Liver (tissue), 9 donors: ENCODE results near the gene RBM47. TPM values are rescaled to one million over a fixed set of nuclear protein-coding genes. Genes with fewer than 3 reads are reported as not detected.

Experiments
- DNase-seq: peaks from one replicate; pipeline ENCODE4 v3.0.0-alpha.2; 2017; ENCODE audit warnings: low spot score
- H3K27ac ChIP-seq, 2 donors: one replicate each; pipeline ENCODE4 v1.7.0; 2013; ENCODE audit warnings: inconsistent platforms in 2 of 2, low read length in 2 of 2, control low read depth in 1 of 2, low read depth in 1 of 2, mild to moderate bottlenecking in 1 of 2
- H3K27me3 ChIP-seq, 4 donors: one replicate each; pipeline versions ENCODE4 v1.6.1 to v1.7.0; 2013; ENCODE audit warnings: low read length in 3 of 4, inconsistent platforms in 1 of 4, mild to moderate bottlenecking in 1 of 4, moderate library complexity in 1 of 4; ENCODE audit not compliant: control insufficient read depth in 4 of 4, insufficient read depth in 4 of 4
- H3K36me3 ChIP-seq, 4 donors: one replicate each; pipeline versions ENCODE4 v1.6.1 to v1.7.0; 2013; ENCODE audit warnings: low read length in 3 of 4, mild to moderate bottlenecking in 3 of 4, low read depth in 1 of 4, moderate library complexity in 1 of 4; ENCODE audit not compliant: control insufficient read depth in 4 of 4, insufficient read depth in 3 of 4
- H3K4me1 ChIP-seq, 4 donors: one replicate each; pipeline versions ENCODE4 v1.6.1 to v1.7.0; 2013; ENCODE audit warnings: low read length in 3 of 4, mild to moderate bottlenecking in 3 of 4, moderate library complexity in 1 of 4; ENCODE audit not compliant: control insufficient read depth in 4 of 4, insufficient read depth in 4 of 4
- H3K4me3 ChIP-seq, 3 donors: one replicate each; pipeline versions ENCODE4 v1.6.1 to v1.7.0; 2013; ENCODE audit warnings: low read length in 3 of 3, control low read depth in 1 of 3, low read depth in 1 of 3, mild to moderate bottlenecking in 1 of 3
- H3K9ac ChIP-seq, 2 donors: one replicate each; pipeline ENCODE4 v1.7.0; 2013; ENCODE audit warnings: low read length in 2 of 2, mild to moderate bottlenecking in 2 of 2, moderate library complexity in 2 of 2, control low read depth in 1 of 2, low read depth in 1 of 2
- H3K9me3 ChIP-seq, 4 donors: one replicate each; pipeline versions ENCODE4 v1.6.1 to v1.7.0; 2013; ENCODE audit warnings: low read length in 3 of 4; ENCODE audit not compliant: control insufficient read depth in 4 of 4
- CTCF ChIP-seq: fragments of 150-350 bp; IDR thresholded peaks from 2 replicates; pipeline ENCODE4 v1.5.1; 2017; ENCODE audit warnings: improper control_type of control experiment, low read depth, low read length; ENCODE audit not compliant: missing input control
- EGR1 ChIP-seq, 2 donors: IDR thresholded peaks; 2 replicates each; pipeline ENCODE4 v1.6.1; 2016 to 2018; ENCODE audit warnings: antibody characterized with exemption in 2 of 2, low read depth in 2 of 2
- FOXA1 ChIP-seq: IDR thresholded peaks from 2 replicates; pipeline ENCODE4 v1.6.1; 2016; ENCODE audit warnings: antibody characterized with exemption
- FOXA2 ChIP-seq: IDR thresholded peaks from 2 replicates; pipeline ENCODE4 v1.6.1; 2016; ENCODE audit warnings: antibody characterized with exemption
- GABPA ChIP-seq, 2 donors: IDR thresholded peaks in 1 of 2; conservative IDR thresholded peaks in 1 of 2; 2 replicates each; pipeline ENCODE4 v1.6.1; 2016; ENCODE audit warnings: antibody characterized with exemption in 2 of 2, mild to moderate bottlenecking in 1 of 2, moderate library complexity in 1 of 2
- HNF4A ChIP-seq, 2 donors: conservative IDR thresholded peaks; 2 replicates each; pipeline ENCODE4 v1.6.1; 2016; ENCODE audit warnings: antibody characterized with exemption in 2 of 2, mild to moderate bottlenecking in 2 of 2
- HNF4G ChIP-seq: IDR thresholded peaks from 2 replicates; pipeline ENCODE4 v1.6.1; 2016; ENCODE audit warnings: antibody characterized with exemption
- JUND ChIP-seq, 2 donors: IDR thresholded peaks; 2 replicates each; pipeline ENCODE4 v1.6.1; 2016; ENCODE audit warnings: antibody characterized with exemption in 2 of 2
- MAX ChIP-seq: IDR thresholded peaks from 2 replicates; pipeline ENCODE4 v1.6.1; 2016; ENCODE audit warnings: antibody characterized with exemption
- NR2F2 ChIP-seq: IDR thresholded peaks from 2 replicates; pipeline ENCODE4 v1.6.1; 2016; ENCODE audit warnings: antibody characterized with exemption
- RAD21 ChIP-seq, 2 donors: IDR thresholded peaks; 2 replicates each; pipeline ENCODE4 v1.6.1; 2016; ENCODE audit warnings: antibody characterized with exemption in 2 of 2, mild to moderate bottlenecking in 2 of 2
- RXRA ChIP-seq, 2 donors: IDR thresholded peaks; 2 replicates each; pipeline ENCODE4 v1.6.1; 2017 to 2018; ENCODE audit warnings: antibody characterized with exemption in 2 of 2, mild to moderate bottlenecking in 1 of 2
- SP1 ChIP-seq: IDR thresholded peaks from 2 replicates; pipeline ENCODE4 v1.6.1; 2018; ENCODE audit warnings: antibody characterized with exemption, mild to moderate bottlenecking
- TAF1 ChIP-seq: conservative IDR thresholded peaks from 2 replicates; pipeline ENCODE4 v1.6.1; 2016; ENCODE audit warnings: antibody characterized with exemption, mild to moderate bottlenecking
- YY1 ChIP-seq: IDR thresholded peaks from 2 replicates; pipeline ENCODE4 v1.6.1; 2016; ENCODE audit warnings: antibody characterized with exemption, mild to moderate bottlenecking
- WGBS: extraction: QIAGEN DNeasy Blood & Tissue Kit; methylation state at CpG from one replicate; pipeline ENCODE4 v1.1.7; 2013; 5-methylcytosine and 5-hydroxymethylcytosine counted together
- polyA plus RNA-seq, 2 donors: library from polyadenylated mRNA; stranded (reverse) in 1 of 2; unstranded in 1 of 2; fragments of 200-250 nt in 1 of 2; fragments of >200 nt in 1 of 2; fragmentation: Nextera tagmentation in 1 of 2; extraction: Ambion mirVana in 1 of 2; gene quantifications; one replicate each; pipeline versions ENCODE4 v1.2.1 to v1.2.3, GENCODE V29; 2013 to 2015
- total RNA-seq, 2 donors: library from RNA; depleted of rRNA; stranded (reverse); fragments of >200 nt; gene quantifications; one replicate each; pipeline ENCODE4 v1.2.3, GENCODE V29; 2014
- TF ChIP-seq, protein P1 (sequence below): IDR thresholded peaks from 2 replicates; pipeline ENCODE4 v1.6.1; 2016; ENCODE audit warnings: antibody characterized with exemption
- TF ChIP-seq, protein P2 (sequence below): IDR thresholded peaks from 2 replicates; pipeline ENCODE4 v1.6.1; 2016; ENCODE audit warnings: antibody characterized with exemption, mild to moderate bottlenecking
- TF ChIP-seq, protein P3 (sequence below): IDR thresholded peaks from 2 replicates; pipeline ENCODE4 v1.6.1; 2016; ENCODE audit warnings: antibody characterized with exemption
- donor health status: healthy.
- donor health status: healthy.
- donor health status: healthy.
- donor health status: healthy.
- donor health status: healthy.

The RBM47 gene
- total and polyA plus RNA-seq, 4 donors: 16.5 to 81.2 (median 24.7) TPM

DNA sequence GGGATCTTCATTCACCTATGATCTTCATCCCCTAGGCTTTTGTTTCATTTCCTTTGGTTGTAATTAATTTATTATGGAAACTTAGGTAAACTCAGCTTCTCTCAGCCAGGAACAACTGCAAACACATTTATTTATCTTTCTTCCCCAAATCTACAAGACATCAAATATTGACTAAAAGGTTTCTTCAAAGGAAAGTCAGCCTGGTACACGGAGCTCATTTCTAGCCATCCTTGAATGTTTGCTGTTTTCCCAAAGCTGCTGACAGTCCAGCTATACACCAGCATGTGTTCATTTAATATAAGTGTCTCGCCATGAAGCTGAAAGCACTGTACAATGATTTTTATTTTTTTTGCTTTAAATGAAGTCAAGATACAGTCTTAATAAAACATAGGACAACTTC lies 16.8 kb downstream of the RBM47 start (continued):
- no peak for TF ChIP-seq HNF4G
- TF ChIP-seq, protein P1, sequence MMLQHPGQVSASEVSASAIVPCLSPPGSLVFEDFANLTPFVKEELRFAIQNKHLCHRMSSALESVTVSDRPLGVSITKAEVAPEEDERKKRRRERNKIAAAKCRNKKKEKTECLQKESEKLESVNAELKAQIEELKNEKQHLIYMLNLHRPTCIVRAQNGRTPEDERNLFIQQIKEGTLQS: no peak
- no peak for TF ChIP-seq HNF4A (conservative IDR thresholded peaks at IDR 0.05)
- TF ChIP-seq YY1: no peak

- peaks cover 0 to 7% (median 0%) of the 10 kb centered on the region in 4 donors for H3K4me1 ChIP-seq
- no peak for DNase-seq
- H3K27me3 ChIP-seq: no peaks in the 10 kb centered on the region
- WGBS: 79% methylated on average over 4 of the region's 4 CpGs
- TF ChIP-seq YY1 (no peak), TAF1 (no peak), CTCF (no peak), HNF4A (conservative IDR thresholded peaks at IDR 0.05) (no peak), MAX (no peak), SP1 (no peak), GABPA (IDR thresholded peaks at IDR 0.05 in 1 of 2, conservative IDR thresholded peaks at IDR 0.05 in 1 of 2) (no peak), NR2F2 (no peak), FOXA2 (no peak), RAD21 (IDR thresholded peaks at IDR 0.05) (no peak), HNF4G (no peak), RXRA (IDR thresholded peaks at IDR 0.05) (no peak), FOXA1 (no peak), EGR1 (IDR thresholded peaks at IDR 0.05; ENCODE audit: low read depth in 2 of 2) (no peak), JUND (IDR thresholded peaks at IDR 0.05) (no peak)
- TF ChIP-seq, protein P1: no peak
- TF ChIP-seq, protein P2, sequence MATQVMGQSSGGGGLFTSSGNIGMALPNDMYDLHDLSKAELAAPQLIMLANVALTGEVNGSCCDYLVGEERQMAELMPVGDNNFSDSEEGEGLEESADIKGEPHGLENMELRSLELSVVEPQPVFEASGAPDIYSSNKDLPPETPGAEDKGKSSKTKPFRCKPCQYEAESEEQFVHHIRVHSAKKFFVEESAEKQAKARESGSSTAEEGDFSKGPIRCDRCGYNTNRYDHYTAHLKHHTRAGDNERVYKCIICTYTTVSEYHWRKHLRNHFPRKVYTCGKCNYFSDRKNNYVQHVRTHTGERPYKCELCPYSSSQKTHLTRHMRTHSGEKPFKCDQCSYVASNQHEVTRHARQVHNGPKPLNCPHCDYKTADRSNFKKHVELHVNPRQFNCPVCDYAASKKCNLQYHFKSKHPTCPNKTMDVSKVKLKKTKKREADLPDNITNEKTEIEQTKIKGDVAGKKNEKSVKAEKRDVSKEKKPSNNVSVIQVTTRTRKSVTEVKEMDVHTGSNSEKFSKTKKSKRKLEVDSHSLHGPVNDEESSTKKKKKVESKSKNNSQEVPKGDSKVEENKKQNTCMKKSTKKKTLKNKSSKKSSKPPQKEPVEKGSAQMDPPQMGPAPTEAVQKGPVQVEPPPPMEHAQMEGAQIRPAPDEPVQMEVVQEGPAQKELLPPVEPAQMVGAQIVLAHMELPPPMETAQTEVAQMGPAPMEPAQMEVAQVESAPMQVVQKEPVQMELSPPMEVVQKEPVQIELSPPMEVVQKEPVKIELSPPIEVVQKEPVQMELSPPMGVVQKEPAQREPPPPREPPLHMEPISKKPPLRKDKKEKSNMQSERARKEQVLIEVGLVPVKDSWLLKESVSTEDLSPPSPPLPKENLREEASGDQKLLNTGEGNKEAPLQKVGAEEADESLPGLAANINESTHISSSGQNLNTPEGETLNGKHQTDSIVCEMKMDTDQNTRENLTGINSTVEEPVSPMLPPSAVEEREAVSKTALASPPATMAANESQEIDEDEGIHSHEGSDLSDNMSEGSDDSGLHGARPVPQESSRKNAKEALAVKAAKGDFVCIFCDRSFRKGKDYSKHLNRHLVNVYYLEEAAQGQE: no peak
- TF ChIP-seq, protein P3, sequence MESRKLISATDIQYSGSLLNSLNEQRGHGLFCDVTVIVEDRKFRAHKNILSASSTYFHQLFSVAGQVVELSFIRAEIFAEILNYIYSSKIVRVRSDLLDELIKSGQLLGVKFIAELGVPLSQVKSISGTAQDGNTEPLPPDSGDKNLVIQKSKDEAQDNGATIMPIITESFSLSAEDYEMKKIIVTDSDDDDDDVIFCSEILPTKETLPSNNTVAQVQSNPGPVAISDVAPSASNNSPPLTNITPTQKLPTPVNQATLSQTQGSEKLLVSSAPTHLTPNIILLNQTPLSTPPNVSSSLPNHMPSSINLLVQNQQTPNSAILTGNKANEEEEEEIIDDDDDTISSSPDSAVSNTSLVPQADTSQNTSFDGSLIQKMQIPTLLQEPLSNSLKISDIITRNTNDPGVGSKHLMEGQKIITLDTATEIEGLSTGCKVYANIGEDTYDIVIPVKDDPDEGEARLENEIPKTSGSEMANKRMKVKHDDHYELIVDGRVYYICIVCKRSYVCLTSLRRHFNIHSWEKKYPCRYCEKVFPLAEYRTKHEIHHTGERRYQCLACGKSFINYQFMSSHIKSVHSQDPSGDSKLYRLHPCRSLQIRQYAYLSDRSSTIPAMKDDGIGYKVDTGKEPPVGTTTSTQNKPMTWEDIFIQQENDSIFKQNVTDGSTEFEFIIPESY: no peak
- H3K36me3 ChIP-seq: no peaks in the 10 kb centered on the region
- H3K27ac ChIP-seq: no peak overlapping the region
- H3K9ac ChIP-seq: no peak overlapping the region
- no peaks in the 10 kb centered on the region for H3K9me3 ChIP-seq
- no peak overlapping the region for H3K4me3 ChIP-seq
Measured at GRCh38 chr4:40612283-40612682, 17.4 kb downstream of the RBM47 start.
